GM21528 (cell line): ENCODE measurements around the gene FNDC3A.
"Not testable (repeated sequence)": the region's sequence is repeated elsewhere in the genome, so short reads cannot be mapped to it uniquely, and the experiment has no call there.

ENCODE experiments used
- ATAC-seq: cut with Tn5 transposase; IDR thresholded peaks from one replicate; pipeline ENCODE4 v1.9.1; 2021; ENCODE audit warnings: mild to moderate bottlenecking, moderate library complexity; ENCODE audit not compliant: unreplicated experiment, low FRiP score

The FNDC3A gene

DNA sequence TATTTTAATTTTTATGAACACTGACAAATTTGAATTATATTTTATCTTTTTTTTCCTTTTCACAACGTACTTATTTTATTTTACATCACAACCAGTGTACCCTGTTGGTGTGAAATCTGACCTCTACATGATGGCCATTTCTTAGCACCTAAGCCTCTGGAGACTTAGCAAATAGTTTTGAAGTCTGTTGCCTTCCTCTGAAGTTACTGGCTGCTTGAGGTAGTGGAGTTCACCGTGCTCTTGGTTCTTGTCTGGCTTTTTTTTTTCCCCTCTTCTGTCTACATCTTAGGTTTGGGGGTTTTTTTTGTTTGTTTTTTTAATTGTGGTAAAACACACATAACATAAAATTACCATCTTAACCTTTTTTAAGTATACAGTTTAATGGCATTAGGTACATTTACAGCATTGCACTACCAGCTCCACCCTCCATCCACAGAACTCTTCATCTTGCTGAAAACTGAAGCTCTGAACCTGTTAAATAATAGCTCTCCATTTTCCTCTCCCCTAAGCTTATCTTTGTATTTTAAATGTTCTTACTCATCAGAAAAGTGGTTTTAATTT lies 150.3 kb downstream of the FNDC3A start:
- ATAC-seq, result no peak

DNA sequence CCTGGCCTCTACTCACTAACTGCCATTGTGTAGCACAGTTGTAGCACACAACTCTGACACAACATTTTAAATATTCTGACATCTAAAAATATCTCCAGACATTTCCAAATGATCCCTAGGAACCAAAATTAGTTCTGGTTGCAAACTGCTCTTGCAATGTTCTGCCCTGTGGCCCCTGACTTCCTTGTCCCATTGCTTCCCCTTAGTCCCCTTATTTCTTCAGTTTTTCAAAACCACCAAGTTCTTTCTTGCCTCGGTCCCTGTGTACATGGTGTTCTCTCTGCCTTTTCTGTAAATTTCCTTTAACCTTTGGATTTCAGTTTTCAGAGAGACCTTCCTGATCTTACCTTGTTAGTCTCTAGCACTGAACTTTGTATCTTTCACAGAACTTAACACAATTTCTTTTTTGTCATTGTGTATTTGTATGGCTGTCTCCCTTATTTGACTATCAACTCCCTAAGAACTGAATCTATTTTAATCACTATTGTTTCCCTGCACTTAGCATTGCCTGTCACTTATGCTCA lies 156.8 kb downstream of the FNDC3A start:
- ATAC-seq, result no peak

DNA sequence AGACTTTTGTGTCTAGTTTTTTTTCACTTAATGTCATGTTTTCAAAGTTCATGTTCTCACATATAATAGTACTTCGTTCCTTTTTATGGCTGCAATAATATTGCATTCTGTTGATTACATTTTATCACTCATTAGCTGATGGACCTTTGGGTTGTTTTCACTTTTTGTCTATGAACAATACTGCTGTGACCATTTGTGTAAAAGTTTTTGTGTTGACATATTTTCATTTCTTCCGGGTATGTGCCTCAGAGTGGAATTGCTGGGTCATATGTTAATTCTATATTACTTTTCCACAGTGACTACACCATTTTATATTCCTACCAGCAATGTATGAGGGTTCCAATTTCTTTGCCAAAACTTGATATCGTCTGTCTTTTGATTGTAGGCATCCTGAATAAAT lies 158.6 kb downstream of the FNDC3A start:
- ATAC-seq, result no peak

DNA sequence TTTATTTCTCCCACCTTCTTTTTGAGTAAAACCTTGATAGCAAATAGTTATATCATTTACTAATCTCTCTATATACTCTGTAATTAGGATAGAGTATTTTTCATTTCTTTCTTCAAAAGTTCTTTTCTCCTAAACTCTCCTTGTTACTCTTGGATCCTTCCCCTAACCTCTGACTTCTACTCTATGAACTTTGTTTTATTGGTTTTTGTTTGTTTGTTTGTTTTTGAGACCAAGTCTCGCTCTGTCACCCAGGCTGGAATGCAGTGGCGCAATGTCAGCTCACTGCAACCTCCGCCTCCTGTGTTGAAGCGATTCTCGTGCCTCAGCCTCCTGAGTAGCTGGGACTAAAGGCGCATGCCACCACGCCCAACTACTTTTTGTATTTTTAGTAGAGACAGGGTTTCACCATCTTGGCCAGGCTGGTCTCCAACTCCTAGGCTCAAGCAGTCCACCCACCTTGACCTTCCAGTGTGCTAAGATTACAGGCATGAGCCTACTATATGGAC lies 161.5 kb downstream of the FNDC3A start:
- ATAC-seq, result not testable (repeated sequence)

DNA sequence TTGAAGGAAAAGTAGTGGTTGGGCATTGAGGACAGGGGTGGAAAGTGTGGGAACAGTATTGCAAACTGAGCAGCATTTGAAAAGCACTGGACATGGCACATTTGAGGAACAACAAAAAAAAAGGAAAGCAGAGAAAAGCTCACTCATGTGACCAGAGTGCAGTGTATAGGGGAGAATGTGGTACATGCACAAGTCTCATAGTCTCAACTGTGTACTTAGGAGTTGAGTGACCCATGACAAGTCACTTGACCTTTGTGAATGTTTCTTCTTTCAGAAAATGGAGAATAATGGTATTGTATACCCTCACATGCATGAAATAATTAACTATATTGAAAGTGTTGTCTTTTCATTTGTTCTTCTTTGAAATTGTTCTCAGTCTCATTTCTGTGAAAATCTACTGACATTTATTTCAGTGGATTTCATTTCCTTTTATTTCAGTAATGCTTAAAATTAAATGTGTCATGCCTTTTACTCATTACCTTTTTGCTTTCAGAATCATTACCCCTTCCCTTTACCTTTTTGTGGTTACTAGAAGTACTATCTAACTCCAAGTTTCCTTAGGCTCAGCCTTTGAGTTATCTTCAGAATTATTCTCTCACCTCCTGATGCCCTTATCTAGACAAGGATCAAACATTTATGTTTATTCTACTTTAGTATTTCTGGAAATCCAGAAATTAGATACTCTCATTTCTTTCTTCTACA lies 165.3 kb downstream of the FNDC3A start:
- no peak for ATAC-seq

DNA sequence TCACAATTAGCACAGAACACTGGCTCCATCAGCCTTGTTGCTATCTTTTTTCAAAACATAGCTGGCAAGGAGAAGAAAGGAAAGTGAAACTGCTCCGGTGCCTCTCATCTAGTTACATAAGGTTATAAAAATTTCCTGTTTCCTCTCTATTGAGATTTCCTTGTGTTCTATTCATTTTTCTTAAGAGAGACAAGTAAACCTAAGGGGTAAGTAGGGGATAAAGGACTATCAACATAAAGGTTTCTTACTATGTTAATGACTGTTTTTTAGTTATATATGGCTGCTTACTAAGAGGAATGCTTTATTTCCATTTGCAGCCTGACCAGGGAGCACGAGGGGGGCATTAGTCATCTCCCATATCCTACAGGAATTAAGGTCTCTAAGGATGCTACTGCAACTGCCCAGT lies 171.2 kb downstream of the FNDC3A start:
- ATAC-seq, result no peak

DNA sequence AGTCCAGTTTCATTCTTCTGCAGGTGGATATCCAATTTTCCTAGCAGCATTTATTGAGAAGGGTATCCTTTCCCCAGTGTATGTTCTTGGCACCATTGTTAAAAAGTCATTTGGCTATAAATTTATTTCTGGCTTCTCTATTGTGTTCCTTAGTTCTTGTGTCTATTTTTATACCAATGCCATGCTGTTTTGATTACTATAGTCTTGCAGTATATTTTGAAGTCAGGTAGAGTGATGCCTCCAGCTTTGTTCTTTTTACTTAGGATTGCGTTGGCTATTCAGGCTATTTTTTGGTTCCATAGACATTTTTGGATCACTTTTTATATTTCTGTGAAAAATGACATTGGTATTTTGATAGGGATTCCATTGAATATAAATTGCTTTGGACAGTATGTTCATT lies 172.7 kb downstream of the FNDC3A start:
- no peak for ATAC-seq

DNA sequence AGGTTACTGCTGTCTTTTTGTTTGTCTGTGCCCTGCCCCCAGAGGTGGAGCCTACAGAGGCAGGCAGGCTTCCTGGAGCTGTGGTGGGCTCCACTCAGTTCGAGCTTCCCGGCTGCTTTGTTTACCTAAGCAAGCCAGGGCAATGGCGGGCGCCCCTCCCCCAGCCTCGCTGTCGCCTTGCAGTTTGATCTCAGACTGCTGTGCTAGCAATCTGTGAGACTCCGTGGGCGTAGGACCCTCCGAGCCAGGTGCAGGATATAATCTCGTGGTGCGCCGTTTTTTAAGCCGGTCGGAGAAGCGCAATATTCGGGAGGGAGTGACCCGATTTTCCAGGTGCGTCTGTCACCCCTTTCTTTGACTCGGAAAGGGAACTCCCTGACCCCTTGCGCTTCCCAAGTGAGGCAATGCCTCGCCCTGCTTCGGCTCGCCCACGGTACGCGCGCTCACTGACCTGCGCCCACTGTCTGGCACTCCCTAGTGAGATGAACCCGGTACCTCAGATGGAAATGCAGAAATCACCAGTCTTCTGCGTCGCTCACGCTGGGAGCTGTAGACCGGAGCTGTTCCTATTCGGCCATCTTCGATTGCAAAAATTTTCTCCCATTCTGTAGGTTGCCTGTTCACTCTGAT lies 182.4 kb downstream of the FNDC3A start:
- not testable (repeated sequence) for ATAC-seq

DNA sequence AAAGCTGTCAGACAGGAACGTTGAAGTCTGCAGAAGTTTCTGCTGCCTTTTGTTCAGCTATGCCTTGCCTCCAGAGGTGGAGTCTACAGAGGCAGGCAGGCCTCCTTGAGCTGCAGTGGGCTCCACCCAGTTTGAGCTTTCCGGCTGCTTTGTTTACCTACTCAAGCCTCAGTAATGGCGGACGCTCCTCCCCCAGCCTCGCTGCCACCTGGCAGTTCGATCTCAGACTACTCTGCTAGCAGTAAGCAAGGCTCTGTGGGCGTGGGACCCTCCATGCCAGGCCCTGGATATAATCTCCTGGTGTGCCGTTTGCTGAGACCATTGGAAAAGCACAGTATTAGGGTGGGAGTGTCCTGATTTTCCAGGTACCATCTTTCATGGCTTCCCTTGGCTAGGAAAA lies 187.4 kb downstream of the FNDC3A start:
- ATAC-seq, result not testable (repeated sequence)

DNA sequence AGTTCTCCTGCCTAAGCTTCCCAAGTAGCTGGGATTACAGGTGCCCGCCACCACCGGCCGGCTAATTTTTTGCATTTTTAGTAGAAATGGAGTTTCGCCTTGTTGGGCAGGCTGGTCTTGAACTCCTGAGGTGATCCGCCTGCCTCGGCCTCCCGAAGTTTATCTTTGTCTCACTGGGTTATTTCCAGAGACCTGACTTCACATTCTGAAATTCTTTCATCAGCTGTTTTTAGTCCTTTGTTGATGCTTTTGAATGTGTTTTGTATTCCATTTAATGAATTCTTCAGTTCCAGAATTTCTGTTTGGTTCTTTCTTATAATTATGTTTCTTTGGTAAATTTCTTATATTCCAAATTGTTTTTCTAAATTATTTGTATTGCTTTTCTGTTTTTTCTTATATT lies 189.0 kb downstream of the FNDC3A start:
- no peak for ATAC-seq

DNA sequence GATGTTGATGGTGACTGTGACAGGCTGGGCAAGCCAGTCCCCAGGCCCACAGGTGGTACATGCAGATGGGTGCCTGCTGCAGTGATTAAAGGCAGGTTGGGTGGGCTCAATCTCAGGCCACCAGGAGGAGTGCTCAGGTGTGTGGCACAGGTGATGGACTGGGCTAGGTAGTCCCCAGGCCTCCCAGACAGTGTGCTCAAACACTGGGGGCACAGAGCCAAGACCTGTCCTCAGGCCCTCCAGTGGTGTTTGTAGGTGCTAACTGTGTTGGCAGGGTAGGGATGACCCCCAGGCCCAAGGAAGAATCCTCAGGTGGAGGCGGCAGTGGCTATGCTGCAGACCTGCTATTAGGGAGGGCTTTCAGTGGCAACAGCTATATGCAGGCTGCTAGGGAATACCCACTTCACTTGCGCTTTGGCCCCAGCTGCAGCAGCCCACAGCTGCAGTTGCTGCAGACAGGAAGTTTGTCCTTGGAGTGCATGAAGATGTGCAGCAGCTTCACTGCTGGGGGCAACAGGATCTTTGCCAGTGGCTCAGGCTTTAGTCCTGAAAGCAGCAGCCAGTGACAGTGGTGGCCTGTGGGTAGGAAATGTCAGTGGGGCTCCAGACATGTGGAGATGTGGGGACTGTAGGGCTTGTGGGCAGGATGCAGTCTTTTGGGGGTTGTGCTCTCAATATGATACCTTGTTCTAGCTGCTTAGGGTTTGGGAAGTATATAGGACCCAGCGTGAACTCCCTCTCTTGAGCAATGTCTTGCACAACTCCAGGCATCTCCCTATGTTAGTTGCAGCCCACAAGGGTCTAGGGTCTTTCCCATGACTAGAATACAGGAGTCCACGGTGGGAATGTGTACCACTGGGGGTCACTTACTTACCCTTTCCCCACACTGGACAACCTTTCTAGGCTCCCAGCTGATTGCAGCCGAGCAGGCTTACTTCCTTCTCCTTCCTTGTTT lies 190.4 kb downstream of the FNDC3A start:
- ATAC-seq, result no peak

DNA sequence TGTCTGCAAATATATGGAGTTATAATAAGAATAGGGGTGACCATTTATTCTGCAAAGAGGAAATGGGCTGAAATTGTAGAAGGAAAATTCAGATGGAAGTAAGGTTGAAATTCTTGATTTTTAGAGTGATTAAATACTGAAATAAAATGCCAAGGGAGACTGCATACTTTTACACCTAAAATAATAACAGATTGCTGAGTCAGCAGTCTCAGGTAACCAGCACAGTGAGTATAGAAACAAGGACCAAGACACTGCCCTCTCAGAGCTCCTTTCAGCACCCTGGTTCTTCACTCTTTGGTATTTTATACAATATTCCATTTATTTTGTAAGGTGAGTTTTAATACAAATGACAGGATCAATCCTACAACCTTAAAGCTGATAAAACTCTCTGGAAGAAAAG lies 195.6 kb downstream of the FNDC3A start:
- ATAC-seq, result no peak

DNA sequence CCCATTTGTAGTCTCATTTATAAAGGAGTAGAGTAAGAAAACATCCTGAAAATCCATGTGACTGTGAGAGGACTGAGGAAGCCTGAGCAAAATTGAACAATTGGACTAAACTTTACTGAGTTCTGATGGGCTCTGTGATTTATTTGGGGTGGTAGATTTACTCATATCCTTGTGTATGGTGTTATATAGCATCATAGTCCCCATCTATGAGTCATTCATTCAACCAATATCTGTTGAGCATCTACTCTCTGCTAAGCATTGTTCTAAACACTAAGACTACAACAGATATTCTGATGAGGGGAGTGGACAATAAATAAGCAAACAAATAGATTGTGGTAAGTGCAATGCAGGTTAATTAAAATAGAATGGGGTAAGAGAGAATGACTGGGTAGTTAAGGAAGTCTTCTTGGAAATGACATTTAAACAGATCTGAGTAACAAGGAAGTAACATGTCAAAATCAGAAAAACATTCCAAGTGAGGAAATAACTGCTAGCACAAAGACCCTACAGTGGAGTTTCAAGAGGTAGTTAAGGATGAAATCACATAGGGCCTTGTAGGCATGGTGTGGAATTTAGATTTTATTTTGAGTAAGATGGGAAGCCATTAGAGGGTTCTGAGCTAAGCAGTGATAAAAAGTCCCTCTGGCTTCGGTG lies 208.1 kb downstream of the FNDC3A start:
- ATAC-seq, result no peak

DNA sequence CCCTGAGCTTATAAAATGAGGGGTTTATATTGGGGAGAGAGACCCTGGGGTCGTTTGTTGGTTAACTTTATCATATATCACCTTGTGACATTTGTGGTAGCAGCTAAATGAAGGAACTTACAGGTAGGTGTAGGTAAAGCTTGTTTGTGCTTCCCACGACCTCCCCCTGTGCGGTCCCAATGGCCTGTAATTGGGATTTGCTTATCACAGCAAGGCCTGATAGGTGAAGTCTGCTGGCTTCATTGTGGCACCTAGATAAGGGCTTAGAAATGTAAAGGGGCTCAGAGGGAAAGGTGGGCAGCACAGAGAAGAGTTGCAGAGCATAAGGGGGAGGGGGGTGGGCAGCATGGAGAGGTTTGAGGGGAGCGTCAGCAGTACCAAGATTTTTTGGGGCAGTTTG lies 208.9 kb downstream of the FNDC3A start:
- ATAC-seq, result no peak

DNA sequence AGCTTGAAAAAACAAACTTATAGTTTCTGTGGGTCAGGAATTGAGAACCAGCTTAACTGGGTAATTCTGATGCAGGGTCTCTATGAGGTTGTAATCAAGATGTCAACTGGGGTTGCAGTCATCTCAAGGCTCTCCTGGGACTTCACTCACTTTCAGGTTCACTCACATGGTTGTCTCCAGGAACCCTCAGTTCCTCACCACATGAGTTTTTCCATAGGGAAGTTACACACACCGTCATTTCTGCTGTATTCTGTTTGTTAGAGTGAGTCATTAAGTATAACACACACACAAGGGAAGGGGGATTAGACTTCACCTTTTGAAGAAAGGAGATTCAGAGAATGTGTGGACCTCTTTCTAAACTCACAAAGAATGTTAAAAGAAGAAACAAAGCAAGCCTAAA lies 209.6 kb downstream of the FNDC3A start:
- ATAC-seq, result no peak

DNA sequence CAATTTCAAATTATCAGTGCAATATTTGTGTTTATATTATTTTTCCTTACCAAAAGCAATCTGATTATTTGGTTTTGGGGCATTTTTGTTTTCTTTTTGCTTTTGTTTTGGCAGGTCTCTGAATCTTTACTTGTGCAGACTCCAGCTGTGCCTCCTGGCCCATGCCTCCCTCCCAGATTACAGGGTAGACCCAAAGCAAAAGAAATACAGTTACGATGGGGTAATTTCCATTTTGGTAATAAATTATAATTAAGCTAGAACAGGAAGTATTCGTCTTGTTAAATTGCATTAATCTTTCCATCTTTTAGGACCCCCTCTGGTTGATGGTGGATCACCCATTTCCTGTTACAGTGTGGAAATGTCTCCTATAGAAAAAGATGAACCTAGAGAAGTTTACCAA lies 215.2 kb downstream of the FNDC3A start:
- no peak for ATAC-seq

DNA sequence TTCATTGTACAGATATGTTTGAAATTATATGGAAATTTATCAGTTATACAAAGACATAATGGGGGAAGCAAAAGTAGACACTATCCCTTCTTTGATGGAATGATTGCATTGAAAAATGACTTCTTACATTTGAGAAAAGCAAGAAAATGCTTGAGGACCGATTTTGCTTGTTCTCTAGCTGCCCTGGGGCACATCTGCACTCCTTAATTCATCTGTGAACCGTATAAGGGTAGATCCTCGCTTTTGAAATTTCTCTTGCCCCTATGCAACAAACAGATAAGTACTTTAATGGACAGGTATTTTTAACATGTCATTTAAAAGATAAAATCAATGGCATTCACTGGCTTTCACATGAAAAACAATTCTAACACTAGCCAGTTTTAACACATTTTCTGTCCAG lies 230.9 kb downstream of the FNDC3A start:
- no peak for ATAC-seq

DNA sequence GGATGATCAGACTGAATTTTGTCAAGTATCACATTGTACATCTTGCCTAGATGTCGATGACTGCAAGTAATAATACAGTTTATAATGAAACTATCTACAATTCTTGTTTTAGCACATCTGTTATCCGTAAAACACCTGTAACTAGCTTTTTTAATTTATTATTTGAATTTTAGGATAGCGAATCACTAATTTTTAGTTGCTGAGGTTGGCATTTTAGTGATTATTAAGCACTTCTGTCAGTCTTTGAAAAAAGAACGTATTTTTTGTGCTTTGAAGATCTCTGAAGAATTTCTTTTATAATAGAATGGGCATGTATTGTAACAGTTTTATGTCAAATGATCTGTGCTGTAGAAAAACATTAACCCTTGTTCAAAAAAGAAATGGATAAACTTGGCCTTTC lies 232.9 kb downstream of the FNDC3A start:
- no peak for ATAC-seq

DNA sequence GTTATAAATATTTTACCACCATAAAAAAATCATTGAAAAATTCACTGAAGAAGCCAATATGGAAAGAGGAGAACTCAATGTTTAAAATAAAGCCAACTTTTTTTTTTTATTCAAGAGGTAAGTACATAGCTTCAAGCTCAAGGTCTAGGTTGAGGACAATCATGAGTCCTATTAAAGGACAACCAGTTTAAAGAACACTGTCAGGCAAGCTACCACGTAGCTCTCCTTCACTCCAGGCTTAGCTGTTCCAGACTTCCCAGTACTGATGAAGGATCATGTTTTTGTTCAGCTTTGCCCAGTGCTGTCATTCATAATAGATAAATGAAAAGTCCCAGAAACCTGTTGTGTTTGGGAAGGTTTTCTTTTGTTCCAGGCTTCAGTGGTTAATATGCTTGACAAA lies 234.4 kb downstream of the FNDC3A start:
- no peak for ATAC-seq

DNA sequence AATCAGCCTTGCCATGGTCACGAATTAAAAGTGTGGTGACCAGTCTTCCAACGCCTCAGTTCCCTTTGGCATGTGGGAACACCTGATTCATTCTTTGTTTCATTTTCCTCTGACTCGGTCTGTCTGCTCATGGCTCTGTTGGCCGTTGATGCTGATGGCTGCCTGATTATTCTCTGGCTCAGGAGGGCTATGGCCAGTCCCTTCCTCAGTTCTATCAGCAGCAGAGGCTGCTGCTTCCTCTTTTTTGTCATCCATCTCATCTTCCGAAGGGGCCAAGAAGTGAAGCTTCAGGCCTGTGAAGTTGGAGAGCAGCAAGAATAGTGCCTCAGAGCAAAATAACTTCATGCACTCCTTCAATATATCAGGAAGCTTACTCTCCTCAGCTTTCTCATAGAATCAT lies 235.0 kb downstream of the FNDC3A start:
- ATAC-seq, result no peak
